Measurements from ENCODE around the gene COL4A4. TPM values are rescaled to one million over a fixed set of nuclear protein-coding genes. Genes with fewer than 3 reads are reported as not detected.

COL4A4 gene
- polyA plus RNA-seq, 2 of the 4 experiments (the other 2 are of a cell fraction), result 1.7 to 6.8 TPM

DNA sequence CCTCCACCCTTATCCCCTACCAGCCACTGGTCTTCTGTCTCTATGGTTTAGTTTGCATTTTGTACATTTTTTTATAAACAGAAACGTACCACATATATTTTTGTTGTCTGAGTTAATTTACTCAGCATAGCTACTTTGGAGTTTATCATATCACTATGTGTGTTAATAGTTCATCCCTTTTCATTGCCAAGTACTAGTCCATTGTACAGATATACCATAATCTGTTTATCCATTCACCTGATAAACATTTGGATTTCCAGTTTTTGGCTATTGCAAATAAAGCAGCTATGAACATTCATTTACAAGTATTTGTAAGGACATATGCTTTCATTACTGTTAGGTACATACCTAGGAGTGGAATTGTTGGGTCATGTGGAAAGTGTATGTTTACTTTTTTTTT is 204.6 kb downstream of the COL4A4 start:
- no peak overlapping the region for H3K4me3 ChIP-seq
- H3K27ac ChIP-seq, result no peak overlapping the region
- 24% methylated on average over 1 of the region's 1 CpG for WGBS (ENCODE audit: missing lambda C conversion rate)
- CTCF ChIA-PET, result interaction anchor here (1.7 kb wide), 1 partner anchor 18 kb away, joined by 7 read pairs; no protein-coding TSS in a partner anchor
- ATAC-seq (no peak), FAIRE-seq (no peak), DNase-seq (ENCODE audit: low read depth in 1 of 2, low spot score in 1 of 2) (no peak)
- no peaks in the 10 kb centered on the region for H3K9me3 ChIP-seq
- no peak for TF ChIP-seq HEYL (CRISPR knock-in tag; IDR thresholded peaks at IDR 0.05)
- no peak for TF ChIP-seq NPAS2 (CRISPR knock-in tag; IDR thresholded peaks at IDR 0.05; ENCODE audit: borderline replicate concordance)
- TF ChIP-seq, protein P1, sequence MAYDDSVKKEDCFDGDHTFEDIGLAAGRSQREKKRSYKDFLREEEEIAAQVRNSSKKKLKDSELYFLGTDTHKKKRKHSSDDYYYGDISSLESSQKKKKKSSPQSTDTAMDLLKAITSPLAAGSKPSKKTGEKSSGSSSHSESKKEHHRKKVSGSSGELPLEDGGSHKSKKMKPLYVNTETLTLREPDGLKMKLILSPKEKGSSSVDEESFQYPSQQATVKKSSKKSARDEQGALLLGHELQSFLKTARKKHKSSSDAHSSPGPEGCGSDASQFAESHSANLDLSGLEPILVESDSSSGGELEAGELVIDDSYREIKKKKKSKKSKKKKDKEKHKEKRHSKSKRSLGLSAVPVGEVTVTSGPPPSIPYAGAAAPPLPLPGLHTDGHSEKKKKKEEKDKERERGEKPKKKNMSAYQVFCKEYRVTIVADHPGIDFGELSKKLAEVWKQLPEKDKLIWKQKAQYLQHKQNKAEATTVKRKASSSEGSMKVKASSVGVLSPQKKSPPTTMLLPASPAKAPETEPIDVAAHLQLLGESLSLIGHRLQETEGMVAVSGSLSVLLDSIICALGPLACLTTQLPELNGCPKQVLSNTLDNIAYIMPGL (CRISPR knock-in tag; IDR thresholded peaks at IDR 0.05; ENCODE audit: borderline replicate concordance), result no peak
- no peak for TF ChIP-seq FOSB (CRISPR knock-in tag; IDR thresholded peaks at IDR 0.05)
- TF ChIP-seq KDM1A (IDR thresholded peaks at IDR 0.05; ENCODE audit: low read depth), result 0 out of 2 replicates have a peak, but pooled peaks have one; percentile 46
- POLR2A ChIA-PET, result no interaction called here
- H3K4me1 ChIP-seq, result peaks cover 10% of the 10 kb centered on the region
- no peak overlapping the region for H3K4me2 ChIP-seq

DNA sequence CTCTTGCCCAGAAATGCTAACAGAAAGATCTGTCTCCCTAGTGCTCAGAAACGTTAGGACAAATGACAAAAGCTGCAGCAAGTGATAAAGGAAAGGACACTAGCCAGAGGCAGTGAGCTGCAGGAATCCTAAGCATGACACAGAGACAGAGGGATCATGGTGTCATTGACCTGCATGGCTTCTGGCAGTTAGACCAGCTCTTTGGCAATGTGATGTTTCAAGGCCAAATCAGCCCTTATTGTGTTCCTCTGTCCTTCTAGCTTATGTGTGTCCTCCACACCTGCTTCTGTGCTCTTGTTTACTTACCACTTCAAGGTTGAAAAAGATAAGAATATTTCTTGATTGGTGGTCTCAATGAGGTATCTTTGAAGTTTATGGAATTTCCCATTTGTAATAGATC is 207.3 kb downstream of the COL4A4 start:
- ChIA-PET CTCF (no interaction called here), POLR2A (no interaction called here)
- Histone ChIP-seq H3K27ac (no peak overlapping the region), H3K4me1 (no peaks in the 10 kb centered on the region), H3K4me3 (no peak overlapping the region), H3K4me2 (no peak overlapping the region), H3K9me3 (no peaks in the 10 kb centered on the region)
- ATAC-seq (no peak), FAIRE-seq (no peak), DNase-seq (ENCODE audit: low read depth in 1 of 2, low spot score in 1 of 2) (no peak)
- 17% methylated on average over 1 of the region's 1 CpG for WGBS (ENCODE audit: missing lambda C conversion rate)
- TF ChIP-seq ZFP36 (IDR thresholded peaks at IDR 0.05; ENCODE audit: borderline replicate concordance, partially characterized antibody) (no peak), HDAC2 (IDR thresholded peaks at IDR 0.05) (no peak), CHD2 (IDR thresholded peaks at IDR 0.05; ENCODE audit: low read length, partially characterized antibody) (no peak), CBX2 (IDR thresholded peaks at IDR 0.05; ENCODE audit: borderline replicate concordance, low read depth) (no peak), TP53 (CRISPR knock-in tag; IDR thresholded peaks at IDR 0.05) (no peak), POLR2A (IDR thresholded peaks at IDR 0.05; ENCODE audit: low read length) (no peak), CHD4 (IDR thresholded peaks at IDR 0.05; ENCODE audit: borderline replicate concordance) (no peak), ESRRA (IDR thresholded peaks at IDR 0.05; ENCODE audit: borderline replicate concordance, low read length) (no peak), FOSB (CRISPR knock-in tag; IDR thresholded peaks at IDR 0.05) (no peak), EP300 (IDR thresholded peaks at IDR 0.05) (no peak), HOXB13 (CRISPR knock-in tag; IDR thresholded peaks at IDR 0.05; ENCODE audit: low read depth) (no peak), HEYL (CRISPR knock-in tag; IDR thresholded peaks at IDR 0.05) (no peak), RAD21 (conservative IDR thresholded peaks at IDR 0.05 in 1 of 2, IDR thresholded peaks at IDR 0.05 in 1 of 2) (no peak)
- TF ChIP-seq, protein P2, sequence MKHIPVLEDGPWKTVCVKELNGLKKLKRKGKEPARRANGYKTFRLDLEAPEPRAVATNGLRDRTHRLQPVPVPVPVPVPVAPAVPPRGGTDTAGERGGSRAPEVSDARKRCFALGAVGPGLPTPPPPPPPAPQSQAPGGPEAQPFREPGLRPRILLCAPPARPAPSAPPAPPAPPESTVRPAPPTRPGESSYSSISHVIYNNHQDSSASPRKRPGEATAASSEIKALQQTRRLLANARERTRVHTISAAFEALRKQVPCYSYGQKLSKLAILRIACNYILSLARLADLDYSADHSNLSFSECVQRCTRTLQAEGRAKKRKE (CRISPR knock-in tag; IDR thresholded peaks at IDR 0.05; ENCODE audit: low read depth), result no peak
- TF ChIP-seq, protein P3, sequence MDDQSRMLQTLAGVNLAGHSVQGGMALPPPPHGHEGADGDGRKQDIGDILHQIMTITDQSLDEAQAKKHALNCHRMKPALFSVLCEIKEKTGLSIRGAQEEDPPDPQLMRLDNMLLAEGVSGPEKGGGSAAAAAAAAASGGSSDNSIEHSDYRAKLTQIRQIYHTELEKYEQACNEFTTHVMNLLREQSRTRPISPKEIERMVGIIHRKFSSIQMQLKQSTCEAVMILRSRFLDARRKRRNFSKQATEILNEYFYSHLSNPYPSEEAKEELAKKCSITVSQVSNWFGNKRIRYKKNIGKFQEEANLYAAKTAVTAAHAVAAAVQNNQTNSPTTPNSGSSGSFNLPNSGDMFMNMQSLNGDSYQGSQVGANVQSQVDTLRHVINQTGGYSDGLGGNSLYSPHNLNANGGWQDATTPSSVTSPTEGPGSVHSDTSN (IDR thresholded peaks at IDR 0.05), result no peak
- TF ChIP-seq, protein P4, sequence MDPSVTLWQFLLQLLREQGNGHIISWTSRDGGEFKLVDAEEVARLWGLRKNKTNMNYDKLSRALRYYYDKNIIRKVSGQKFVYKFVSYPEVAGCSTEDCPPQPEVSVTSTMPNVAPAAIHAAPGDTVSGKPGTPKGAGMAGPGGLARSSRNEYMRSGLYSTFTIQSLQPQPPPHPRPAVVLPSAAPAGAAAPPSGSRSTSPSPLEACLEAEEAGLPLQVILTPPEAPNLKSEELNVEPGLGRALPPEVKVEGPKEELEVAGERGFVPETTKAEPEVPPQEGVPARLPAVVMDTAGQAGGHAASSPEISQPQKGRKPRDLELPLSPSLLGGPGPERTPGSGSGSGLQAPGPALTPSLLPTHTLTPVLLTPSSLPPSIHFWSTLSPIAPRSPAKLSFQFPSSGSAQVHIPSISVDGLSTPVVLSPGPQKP (IDR thresholded peaks at IDR 0.05; ENCODE audit: low read depth, low read length), result no peak
- TF ChIP-seq, protein P5, sequence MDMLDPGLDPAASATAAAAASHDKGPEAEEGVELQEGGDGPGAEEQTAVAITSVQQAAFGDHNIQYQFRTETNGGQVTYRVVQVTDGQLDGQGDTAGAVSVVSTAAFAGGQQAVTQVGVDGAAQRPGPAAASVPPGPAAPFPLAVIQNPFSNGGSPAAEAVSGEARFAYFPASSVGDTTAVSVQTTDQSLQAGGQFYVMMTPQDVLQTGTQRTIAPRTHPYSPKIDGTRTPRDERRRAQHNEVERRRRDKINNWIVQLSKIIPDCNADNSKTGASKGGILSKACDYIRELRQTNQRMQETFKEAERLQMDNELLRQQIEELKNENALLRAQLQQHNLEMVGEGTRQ (IDR thresholded peaks at IDR 0.05), result no peak
- TF ChIP-seq, protein P6, sequence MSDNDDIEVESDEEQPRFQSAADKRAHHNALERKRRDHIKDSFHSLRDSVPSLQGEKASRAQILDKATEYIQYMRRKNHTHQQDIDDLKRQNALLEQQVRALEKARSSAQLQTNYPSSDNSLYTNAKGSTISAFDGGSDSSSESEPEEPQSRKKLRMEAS (IDR thresholded peaks at IDR 0.05), result no peak
- TF ChIP-seq, protein P1 (CRISPR knock-in tag; IDR thresholded peaks at IDR 0.05; ENCODE audit: borderline replicate concordance), result no peak
